Endothelial cell of umbilical vein (primary cell): ENCODE measurements around the gene GRID2IP. TPM values are rescaled to one million over a fixed set of nuclear protein-coding genes. Genes with fewer than 3 reads are reported as not detected.

Source experiments
- BruUV-seq: library from RNA; stranded (reverse); fragments of 400-500 nt; replicated peaks from 2 replicates; lab custom pipeline; 2021; lab: Mats Ljungman, UMichigan
- CTCF ChIA-PET: fragments of 300-600, 350-600 bp; sonication (Branson Sonifier 250); formaldehyde crosslinking; loops from one replicate; lab custom pipeline; 2021; ENCODE audit warnings: antibody characterized with exemption, inconsistent platforms; lab: Charles Lee
- POLR2A ChIA-PET: fragments of 300-600, 350-600 bp; sonication (Branson Sonifier 250); formaldehyde crosslinking; loops from one replicate; lab custom pipeline; 2021; ENCODE audit warnings: antibody characterized with exemption, inconsistent platforms; lab: Charles Lee
- DNase-seq: peaks from one replicate; pipeline ENCODE4 v3.0.0-alpha.2; 2011; ENCODE audit warnings: low read depth, low spot score
- FAIRE-seq: peaks from 2 replicates; lab custom pipeline; 2011; peaks lifted over from hg19 to GRCh38; lab: Jason Lieb, UNC
- H2AFZ ChIP-seq: 2 replicates; pipeline ENCODE4 v1.6.0; 2012; ENCODE audit warnings: low read depth, low read length, control low read depth, inconsistent platforms
- H3K27ac ChIP-seq: 2 replicates; pipeline ENCODE4 v1.5.1; 2011; ENCODE audit warnings: low read depth, mild to moderate bottlenecking, control low read depth, low read length, moderate library complexity; ENCODE audit not compliant: insufficient read depth
- H3K27me3 ChIP-seq, 2 experiments: 2 replicates each; pipeline versions ENCODE4 v1.6.0 to v1.6.1; 2011; ENCODE audit warnings: low read length in 2 of 2, mixed read lengths in 1 of 2; ENCODE audit not compliant: control insufficient read depth in 2 of 2, insufficient read depth in 2 of 2
- H3K36me3 ChIP-seq, 2 experiments: 2 replicates in 1 of 2; 3 replicates in 1 of 2; pipeline ENCODE4 v1.5.1; 2011; ENCODE audit warnings: low read length in 2 of 2, mild to moderate bottlenecking in 1 of 2, moderate library complexity in 1 of 2; ENCODE audit not compliant: control insufficient read depth in 2 of 2, insufficient read depth in 2 of 2; ENCODE audit errors: extremely low read depth in 1 of 2
- H3K4me1 ChIP-seq: 3 replicates; pipeline ENCODE4 v1.5.1; 2011; ENCODE audit warnings: mild to moderate bottlenecking, low read length; ENCODE audit not compliant: control insufficient read depth, insufficient read depth; ENCODE audit errors: extremely low read depth
- H3K4me2 ChIP-seq: 2 replicates; pipeline ENCODE4 v1.6.1; 2011; ENCODE audit warnings: low read length, control low read depth, mixed read lengths; ENCODE audit not compliant: insufficient read depth
- H3K4me3 ChIP-seq, 3 experiments: fragments of 200-600 bp in 1 of 3; sonication (generic), shearing (Covaris generic) in 1 of 3; replicated peaks in 1 of 3; 2 replicates each; pipeline ENCODE4 v1.5.1; 2011 to 2016; ENCODE audit warnings: control low read depth in 3 of 3, low read length in 3 of 3, mild to moderate bottlenecking in 2 of 3, inconsistent platforms in 1 of 3, low read depth in 1 of 3, moderate library complexity in 1 of 3; ENCODE audit not compliant: insufficient read depth in 1 of 3
- H3K79me2 ChIP-seq: 2 replicates; pipeline ENCODE4 v1.6.0; 2012; ENCODE audit warnings: low read length, inconsistent platforms; ENCODE audit not compliant: control insufficient read depth, insufficient read depth
- H3K9ac ChIP-seq: replicated peaks from 2 replicates; pipeline ENCODE3; 2011; ENCODE audit warnings: low read length, control low read depth; ENCODE audit not compliant: insufficient read depth; ENCODE audit errors: extremely low read depth
- H3K9me1 ChIP-seq: replicated peaks from 3 replicates; pipeline ENCODE4 v1.6.0; 2011; ENCODE audit warnings: mild to moderate bottlenecking, low read length; ENCODE audit not compliant: control insufficient read depth, insufficient read depth; ENCODE audit errors: extremely low read depth
- H3K9me3 ChIP-seq: replicated peaks from 2 replicates; pipeline ENCODE4 v1.5.1; 2012; ENCODE audit warnings: low read length, inconsistent platforms; ENCODE audit not compliant: control insufficient read depth, insufficient read depth
- H4K20me1 ChIP-seq: replicated peaks from 2 replicates; pipeline ENCODE3; 2011; ENCODE audit warnings: mild to moderate bottlenecking, low read length; ENCODE audit not compliant: control insufficient read depth, insufficient read depth; ENCODE audit errors: extremely low read depth
- CTCF ChIP-seq, 2 donors: IDR thresholded peaks; 1 replicate in 1 of 2; 2 replicates in 1 of 2; pipeline ENCODE4 v1.5.1; 2011; ENCODE audit warnings: low read length in 2 of 2, mild to moderate bottlenecking in 2 of 2, moderate library complexity in 2 of 2, control low read depth in 1 of 2, inconsistent platforms in 1 of 2, low read depth in 1 of 2; ENCODE audit not compliant: insufficient read depth in 1 of 2; ENCODE audit errors: extremely low read depth in 1 of 2
- EZH2 ChIP-seq: IDR thresholded peaks from 2 replicates; pipeline ENCODE4 v1.6.1; 2012; ENCODE audit warnings: borderline replicate concordance, low read depth, mild to moderate bottlenecking, moderate library complexity, low read length, inconsistent platforms; ENCODE audit not compliant: severe bottlenecking
- FOS ChIP-seq: IDR thresholded peaks from 2 replicates; pipeline ENCODE4 v1.6.1; 2011; ENCODE audit warnings: mild to moderate bottlenecking, low read length, moderate library complexity, borderline replicate concordance; ENCODE audit not compliant: insufficient read depth
- GATA2 ChIP-seq: IDR thresholded peaks from 2 replicates; pipeline ENCODE4 v1.7.0; 2011; ENCODE audit warnings: low read depth, mild to moderate bottlenecking, moderate library complexity, mixed read lengths, low read length; ENCODE audit not compliant: insufficient read length, insufficient read depth
- JUN ChIP-seq: IDR thresholded peaks from 2 replicates; pipeline ENCODE4 v1.6.1; 2011; ENCODE audit warnings: borderline replicate concordance, low read depth; ENCODE audit not compliant: insufficient read length, insufficient read depth
- MAX ChIP-seq: IDR thresholded peaks from 2 replicates; pipeline ENCODE4 v1.6.1; 2011; ENCODE audit not compliant: insufficient read depth, insufficient read length
- MYC ChIP-seq: IDR thresholded peaks from one replicate; pipeline ENCODE4 v1.6.1; 2011; ENCODE audit warnings: mild to moderate bottlenecking, low read depth, low read length
- POLR2A ChIP-seq: IDR thresholded peaks from 2 replicates; pipeline ENCODE4 v1.6.1; 2012; ENCODE audit warnings: low read depth, mild to moderate bottlenecking, control low read depth, low read length
- POLR2AphosphoS5 ChIP-seq: IDR thresholded peaks from 2 replicates; pipeline ENCODE4 v1.6.1; 2012; ENCODE audit warnings: low read depth, mild to moderate bottlenecking, control low read depth, low read length, moderate library complexity; ENCODE audit not compliant: insufficient read depth
- dilution Hi-C: fragments of 300-500 bp; cut with MboI; formaldehyde crosslinking; loops from one replicate; pipeline ENCODE4 v1.15.0; 2019; ENCODE audit warnings: low sequenced_read_pairs; ENCODE audit not compliant: extremely low pct_ligation_motif_present
- intact Hi-C: fragments of 100-400 bp; cut with micrococcal nuclease; formaldehyde crosslinking; loops from one replicate; pipeline ENCODE4 v1.10.0; 2022
- polyA plus RNA-seq, 4 experiments: library from polyadenylated mRNA; depleted of rRNA in 3 of 4; stranded (reverse) in 3 of 4; unstranded in 1 of 4; fragments of >200 nt; gene quantifications; 2 replicates each; pipeline versions ENCODE4 v1.2.1 to v1.2.3, GENCODE V29; 2011 to 2012; ENCODE audit warnings: missing spikeins in 1 of 4
- total RNA-seq: library from RNA; stranded (reverse); gene quantifications from 2 replicates; pipeline ENCODE4 v1.2.3, GENCODE V29; 2021

The GRID2IP gene
- total and polyA plus RNA-seq, 2 donors (not counting 3 experiments of a cell fraction or from before 2014, with no cell fraction given), result not detected

GRCh38 chr7:6487184-6487545 is 64.1 kb downstream of the GRID2IP start:
- Histone ChIP-seq H3K9ac (no peak overlapping the region), H3K9me3 (no peaks in the 10 kb centered on the region), H3K27me3 (peaks cover 4% of the 10 kb centered on the region in 2 experiments), H3K4me2 (no peak overlapping the region), H3K4me3 (no peak overlapping the region), H4K20me1 (no peaks in the 10 kb centered on the region), H2AFZ (no peak overlapping the region), H3K4me1 (peaks cover 8% of the 10 kb centered on the region), H3K27ac (no peak overlapping the region), H3K9me1 (no peaks in the 10 kb centered on the region), H3K36me3 (no peaks in the 10 kb centered on the region), H3K79me2 (peaks cover 17% of the 10 kb centered on the region)
- dilution Hi-C loops (no loop called here), intact Hi-C loops (no loop called here)
- ChIA-PET POLR2A (no interaction called here), CTCF (no interaction called here)
- TF ChIP-seq EZH2, result no peak
- no peak for TF ChIP-seq FOS
- no peak for TF ChIP-seq MYC
- TF ChIP-seq MAX, result no peak
- TF ChIP-seq CTCF (IDR thresholded peaks at IDR 0.05; ENCODE audit: extremely low read depth in 1 of 2, insufficient read depth in 1 of 2, low read depth in 1 of 2, low read length in 2 of 2), result no peak
- TF ChIP-seq POLR2A, result no peak
- TF ChIP-seq GATA2, result no peak
- TF ChIP-seq POLR2AphosphoS5, result no peak
- TF ChIP-seq JUN, result no peak
- DNase-seq, result no peak
- FAIRE-seq, result no peak
- no TSS peak for BruUV-seq
